Bladder microvascular endothelial cell (primary cell): ENCODE measurements around the gene PRR14. TPM values are rescaled to one million over a fixed set of nuclear protein-coding genes. Genes with fewer than 3 reads are reported as not detected.

Source experiments
- total RNA-seq: library from RNA; depleted of rRNA; stranded (reverse); fragments of >200 nt; gene quantifications from 2 replicates; pipeline ENCODE4 v1.2.3, GENCODE V29; 2014

Gene PRR14
- total RNA-seq: 5.8 and 8.1 TPM in 2 replicates

GRCh38 chr16:30650369-30651123 lies at the start of gene PRR14:
TSS of gene PRR14 (plus strand) at chr16:30650960. CDS start at chr16:30651646, 686 bp downstream.

GRCh38 chr16:30609926-30610839 lies 40.6 kb upstream of the PRR14 start, which contains the start of gene ZNF689:
TSS of gene ZNF689 (minus strand) at chr16:30610389. CDS start at chr16:30610041, 348 bp downstream.

GRCh38 chr16:30657866-30658730 lies 7.3 kb downstream of the PRR14 start, which contains the start of gene FBRS:
TSS of gene FBRS (plus strand) at chr16:30658431. CDS start at chr16:30659519, 1,088 bp downstream.

GRCh38 chr16:30698816-30699614 lies 48.3 kb downstream of the PRR14 start, which contains the start of gene SRCAP:
TSS of gene SRCAP (plus strand) at chr16:30699171. CDS start at chr16:30700825, 1,654 bp downstream.

Other genes starting within 250 kb of the PRR14 start
- gene ZNF771, start 243.4 kb upstream of the PRR14 start, total RNA-seq: 7.8 and 9.0 TPM in 2 replicates
- 29.2 and 37.9 TPM in 2 replicates for gene DCTPP1, start 220.9 kb upstream of the PRR14 start, total RNA-seq
- 11.2 and 18.0 TPM in 2 replicates for gene SEPHS2, start 205.1 kb upstream of the PRR14 start, total RNA-seq
- gene ITGAL, start 178.2 kb upstream of the PRR14 start, total RNA-seq: not detected in 2 replicates
- 9.4 and 13.2 TPM in 2 replicates for gene ZNF768, start 124.4 kb upstream of the PRR14 start, total RNA-seq
- 3.9 and 8.4 TPM in 2 replicates for gene ZNF747, start 116.1 kb upstream of the PRR14 start, total RNA-seq
- 2.8 and 3.5 TPM in 2 replicates for gene ZNF764, start 92.6 kb upstream of the PRR14 start, total RNA-seq
- 9.1 and 10.6 TPM in 2 replicates for gene ZNF688, start 79.2 kb upstream of the PRR14 start, total RNA-seq
- 6.8 and 10.0 TPM in 2 replicates for gene ZNF785, start 65.3 kb upstream of the PRR14 start, total RNA-seq
- gene ZNF689, start 40.6 kb upstream of the PRR14 start, total RNA-seq: 2.9 and 4.0 TPM in 2 replicates
- 13.3 and 18.6 TPM in 2 replicates for gene FBRS, start 7.5 kb downstream of the PRR14 start, total RNA-seq
- gene SRCAP, start 48.2 kb downstream of the PRR14 start, total RNA-seq: 20.4 and 51.7 TPM in 2 replicates
- gene PHKG2, start 97.5 kb downstream of the PRR14 start, total RNA-seq: 10.7 and 15.0 TPM in 2 replicates
- 0.65 and 0.82 TPM in 2 replicates for gene CFAP119, start 111.1 kb downstream of the PRR14 start, total RNA-seq
- gene RNF40, start 111.4 kb downstream of the PRR14 start, total RNA-seq: 42.7 and 67.6 TPM in 2 replicates
- gene ZNF629, start 136.2 kb downstream of the PRR14 start, total RNA-seq: 3.7 and 6.2 TPM in 2 replicates
- 23.1 and 27.8 TPM in 2 replicates for gene BCL7C, start 243.1 kb downstream of the PRR14 start, total RNA-seq
- under 0.01 and 0.19 TPM in 2 replicates for gene CTF1, start 245.7 kb downstream of the PRR14 start, total RNA-seq